Colonic mucosa (tissue), 4 donors: ENCODE data around the gene NOX3. TPM values are rescaled to one million over a fixed set of nuclear protein-coding genes. Genes with fewer than 3 reads are reported as not detected.

Experiments
- DNase-seq: peaks from one replicate; pipeline ENCODE4 v3.0.0-alpha.2; 2020
- H3K27ac ChIP-seq: fragments of 200-600 bp; one replicate; pipeline ENCODE4 v1.8.0; 2021
- H3K27me3 ChIP-seq: fragments of 200-600 bp; one replicate; pipeline ENCODE4 v1.8.0; 2021
- H3K36me3 ChIP-seq: fragments of 200-600 bp; one replicate; pipeline ENCODE4 v1.8.0; 2021
- H3K4me1 ChIP-seq: fragments of 200-600 bp; one replicate; pipeline ENCODE4 v1.8.0; 2021; ENCODE audit warnings: mild to moderate bottlenecking
- H3K4me3 ChIP-seq: fragments of 200-600 bp; one replicate; pipeline ENCODE4 v1.8.0; 2021
- H3K9ac ChIP-seq, 2 donors: one replicate each; pipeline ENCODE4 v1.7.0; 2013; ENCODE audit warnings: control low read depth in 2 of 2, low read depth in 2 of 2, low read length in 2 of 2
- H3K9me3 ChIP-seq: fragments of 200-600 bp; one replicate; pipeline ENCODE4 v1.8.0; 2021
- intact Hi-C: fragments of 100-400 bp; cut with DNase I; formaldehyde crosslinking; loops from one replicate; pipeline ENCODE4 v1.14.1; 2022
- total RNA-seq, 2 donors: library from RNA; stranded (reverse); fragmentation: NEBNext Ultra II Directional in 1 of 2; extraction: Animal tissue kit (Norgen Biotek cat#: 25700) in 1 of 2; gene quantifications; one replicate each; pipeline ENCODE4 v1.2.1, GENCODE V29; 2021
- TF ChIP-seq, protein P1 (sequence below): fragments of 200-600 bp; IDR thresholded peaks from one replicate; pipeline ENCODE4 v1.8.0; 2022; ENCODE audit warnings: antibody characterized with exemption, mild to moderate bottlenecking
- donor health status: healthy.
- donor health status: DM: no; HTN: no; CAD: no.
- donor health status: DM: no; HTN: no; CAD: no.

NOX3 gene
- total RNA-seq, 2 donors from 2014 or later = not detected

DNA sequence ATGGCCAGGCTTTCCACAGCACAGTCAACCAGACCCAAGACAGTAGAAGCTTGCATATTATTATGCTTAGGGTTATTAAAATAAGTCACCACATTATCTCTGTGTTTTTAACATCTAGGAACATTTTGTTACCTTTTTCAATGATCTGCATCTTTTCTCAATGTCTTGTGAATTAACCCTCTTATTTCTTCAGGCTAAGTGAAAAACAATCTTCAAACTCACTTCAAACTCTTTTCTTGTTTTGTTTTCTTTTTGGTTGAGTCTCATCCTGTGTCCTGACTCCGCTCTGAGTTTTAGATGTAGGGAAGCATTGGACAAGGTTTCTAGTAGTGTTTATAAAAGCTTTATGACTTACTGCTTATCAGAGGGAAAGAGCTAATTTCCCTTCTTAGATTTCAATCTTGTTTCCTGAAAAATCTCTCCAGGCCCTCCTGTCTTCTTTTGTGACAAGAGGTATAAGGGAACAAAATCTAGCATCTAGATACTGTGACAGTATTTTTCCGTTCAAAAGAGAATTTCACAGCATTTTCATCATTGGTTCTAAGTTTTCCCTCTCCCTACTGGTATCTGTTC is 26.2 kb downstream of the NOX3 start:
- H3K9ac ChIP-seq = no peak overlapping the region
- no peaks in the 10 kb centered on the region for H3K36me3 ChIP-seq
- TF ChIP-seq, protein P1, sequence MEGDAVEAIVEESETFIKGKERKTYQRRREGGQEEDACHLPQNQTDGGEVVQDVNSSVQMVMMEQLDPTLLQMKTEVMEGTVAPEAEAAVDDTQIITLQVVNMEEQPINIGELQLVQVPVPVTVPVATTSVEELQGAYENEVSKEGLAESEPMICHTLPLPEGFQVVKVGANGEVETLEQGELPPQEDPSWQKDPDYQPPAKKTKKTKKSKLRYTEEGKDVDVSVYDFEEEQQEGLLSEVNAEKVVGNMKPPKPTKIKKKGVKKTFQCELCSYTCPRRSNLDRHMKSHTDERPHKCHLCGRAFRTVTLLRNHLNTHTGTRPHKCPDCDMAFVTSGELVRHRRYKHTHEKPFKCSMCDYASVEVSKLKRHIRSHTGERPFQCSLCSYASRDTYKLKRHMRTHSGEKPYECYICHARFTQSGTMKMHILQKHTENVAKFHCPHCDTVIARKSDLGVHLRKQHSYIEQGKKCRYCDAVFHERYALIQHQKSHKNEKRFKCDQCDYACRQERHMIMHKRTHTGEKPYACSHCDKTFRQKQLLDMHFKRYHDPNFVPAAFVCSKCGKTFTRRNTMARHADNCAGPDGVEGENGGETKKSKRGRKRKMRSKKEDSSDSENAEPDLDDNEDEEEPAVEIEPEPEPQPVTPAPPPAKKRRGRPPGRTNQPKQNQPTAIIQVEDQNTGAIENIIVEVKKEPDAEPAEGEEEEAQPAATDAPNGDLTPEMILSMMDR = no peak
- H3K27ac ChIP-seq = no peak overlapping the region
- H3K4me3 ChIP-seq = no peak overlapping the region
- H3K4me1 ChIP-seq = no peaks in the 10 kb centered on the region
- no peaks in the 10 kb centered on the region for H3K9me3 ChIP-seq
- intact Hi-C loops = no loop called here
- no peak for DNase-seq
- no peaks in the 10 kb centered on the region for H3K27me3 ChIP-seq

DNA sequence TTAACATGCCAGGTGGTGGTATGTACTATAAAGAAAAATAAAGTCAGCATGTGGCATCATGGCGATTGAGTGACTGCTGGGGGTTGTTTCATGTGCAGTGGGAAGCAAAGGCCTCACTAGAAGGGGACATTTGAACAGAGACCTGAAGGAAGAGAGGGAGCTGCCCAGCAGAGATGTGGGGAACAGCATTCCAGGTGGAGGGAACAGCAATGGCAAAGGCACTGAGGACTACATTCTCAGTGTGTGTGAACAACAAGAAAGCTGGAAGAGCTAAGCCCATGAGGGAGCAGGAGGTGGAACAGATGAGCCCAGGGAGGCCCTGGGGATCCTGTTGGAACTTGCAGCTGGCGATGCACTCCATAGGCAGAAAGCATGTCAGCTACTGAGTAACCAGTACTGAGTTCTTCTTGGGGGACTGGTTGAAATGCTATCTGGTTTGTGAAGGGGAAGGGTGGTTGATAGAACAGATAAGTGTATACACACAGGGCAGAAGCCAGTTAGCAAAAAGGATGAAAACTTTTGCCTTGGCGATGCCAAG is 29.2 kb downstream of the NOX3 start:
- Histone ChIP-seq H3K36me3 (no peaks in the 10 kb centered on the region), H3K27me3 (no peaks in the 10 kb centered on the region), H3K9me3 (no peaks in the 10 kb centered on the region), H3K4me3 (no peak overlapping the region), H3K4me1 (no peaks in the 10 kb centered on the region), H3K27ac (no peak overlapping the region), H3K9ac (no peak overlapping the region)
- TF ChIP-seq, protein P1 = no peak
- DNase-seq = no peak
- intact Hi-C loops = no loop called here

DNA sequence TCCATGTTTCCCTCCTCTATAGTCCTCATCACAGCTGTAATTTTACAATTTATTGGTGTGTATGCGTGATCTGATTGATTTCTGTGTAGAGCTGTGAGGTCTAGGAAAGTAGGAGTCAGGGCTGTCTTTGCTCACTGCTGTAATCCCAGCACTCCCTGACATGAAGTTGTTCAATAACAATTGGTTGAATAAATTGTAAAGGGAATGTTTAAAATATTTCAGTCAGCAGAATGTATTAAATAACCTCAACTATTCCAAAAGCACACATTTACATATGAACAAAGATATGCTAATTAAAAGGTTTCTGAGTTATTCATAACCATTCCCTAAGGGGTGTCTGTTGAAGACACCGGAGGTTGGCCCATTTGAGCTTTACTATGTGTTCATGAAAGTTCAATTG is 31.5 kb downstream of the NOX3 start:
- no peak for DNase-seq
- intact Hi-C loops = no loop called here
- Histone ChIP-seq H3K36me3 (no peaks in the 10 kb centered on the region), H3K4me1 (no peaks in the 10 kb centered on the region), H3K9ac (no peak overlapping the region), H3K27me3 (no peaks in the 10 kb centered on the region), H3K4me3 (no peak overlapping the region), H3K9me3 (no peaks in the 10 kb centered on the region), H3K27ac (no peak overlapping the region)
- TF ChIP-seq, protein P1 = no peak

DNA sequence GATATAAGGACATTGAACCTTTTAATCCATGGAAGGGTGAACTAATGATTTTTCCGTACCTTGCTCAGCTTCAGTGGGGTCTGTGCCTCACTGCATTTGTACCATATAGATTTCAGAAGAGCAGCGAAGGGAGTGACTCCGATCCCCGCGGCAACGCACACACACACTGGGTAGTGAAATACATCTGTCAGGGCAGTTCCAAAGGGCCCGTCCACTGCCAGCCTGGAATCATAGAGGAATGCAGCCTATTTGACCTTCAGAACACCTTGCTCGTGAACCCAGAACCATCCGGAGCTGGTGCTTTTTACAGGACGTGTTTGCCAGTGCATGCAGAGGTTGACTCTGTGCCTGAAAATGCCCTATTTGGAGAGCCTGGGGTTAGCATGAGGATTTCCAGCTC is 33.0 kb downstream of the NOX3 start:
- Histone ChIP-seq H3K36me3 (no peaks in the 10 kb centered on the region), H3K27ac (no peak overlapping the region), H3K9me3 (no peaks in the 10 kb centered on the region), H3K27me3 (no peaks in the 10 kb centered on the region), H3K4me1 (no peaks in the 10 kb centered on the region), H3K9ac (no peak overlapping the region), H3K4me3 (no peak overlapping the region)
- TF ChIP-seq, protein P1 = no peak
- intact Hi-C loops = no loop called here
- no peak for DNase-seq

DNA sequence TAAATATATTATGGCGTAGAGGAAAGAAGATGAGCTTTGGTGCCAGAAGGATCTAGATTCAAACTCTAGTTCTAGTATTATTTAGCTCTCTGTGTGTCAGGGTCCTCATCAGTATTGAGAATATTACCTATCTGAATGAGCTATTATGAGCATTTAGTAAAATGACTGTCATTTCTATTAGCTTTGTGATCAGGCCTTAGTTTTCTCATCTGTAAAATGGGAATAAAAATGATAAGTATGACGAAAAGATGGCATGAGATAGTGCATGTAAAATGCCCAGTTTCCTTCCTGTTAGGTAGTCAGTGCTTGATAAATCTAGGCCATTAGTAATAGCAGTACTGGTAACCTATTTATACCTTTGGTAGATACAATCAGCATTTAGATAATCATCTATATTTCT is 35.1 kb downstream of the NOX3 start:
- no peak for DNase-seq
- no peak overlapping the region for H3K9ac ChIP-seq
- no peaks in the 10 kb centered on the region for H3K27me3 ChIP-seq
- H3K27ac ChIP-seq = no peak overlapping the region
- H3K36me3 ChIP-seq = no peaks in the 10 kb centered on the region
- TF ChIP-seq, protein P1 = no peak
- intact Hi-C loops = no loop called here
- H3K4me1 ChIP-seq = no peaks in the 10 kb centered on the region
- H3K4me3 ChIP-seq = no peak overlapping the region
- no peaks in the 10 kb centered on the region for H3K9me3 ChIP-seq
